ENCODE results near the gene ZBTB40. TPM values are rescaled to one million over a fixed set of nuclear protein-coding genes. Genes with fewer than 3 reads are reported as not detected.

The ZBTB40 gene
- polyA plus RNA-seq, 3 donors, result 1.1 to 17.8 (median 1.3) TPM

GRCh38 chr1:22498463-22498862 is 46.8 kb downstream of the ZBTB40 start:
- H3K27me3 Mint-ChIP-seq (ENCODE audit: low read depth in 3 of 3), result peaks cover 0 to 3% (median 0%) of the 10 kb centered on the region in 3 donors
- no peak overlapping the region for H3K4me3 ChIP-seq (replicated peaks in 1 of 3; ENCODE audit: low read depth in 2 of 3, low read length in 3 of 3)

DNA sequence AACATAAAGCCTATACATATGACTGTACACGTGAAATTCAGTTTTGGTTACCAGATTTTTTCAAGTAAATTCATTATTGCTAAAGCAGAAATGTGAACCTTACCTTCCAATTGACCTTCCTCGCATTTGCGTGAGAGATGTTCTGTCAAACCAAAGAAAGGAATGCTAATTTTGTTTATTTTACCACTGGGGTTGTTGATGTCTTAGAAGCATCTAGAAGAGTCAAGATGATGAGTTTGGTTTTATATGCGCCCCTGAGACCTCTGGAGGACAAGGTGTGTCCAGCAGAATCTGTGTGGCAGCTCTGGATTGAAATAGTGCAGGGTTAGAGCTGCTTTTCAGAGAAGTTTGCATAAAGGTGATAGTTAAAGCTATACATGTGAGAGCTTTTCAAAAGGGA is 48.4 kb downstream of the ZBTB40 start:
- 91% methylated on average over 1 of the region's 4 CpGs for WGBS (ENCODE audit: insufficient coverage)
- H3K4me1 Mint-ChIP-seq, result peaks cover 2% of the 10 kb centered on the region
- Histone ChIP-seq H4K20me1 (ENCODE audit: insufficient read depth, low read length) (peaks cover 3% of the 10 kb centered on the region), H3K27ac (ENCODE audit: low read depth in 1 of 2, low read length in 2 of 2) (no peak overlapping the region), H3K79me2 (ENCODE audit: insufficient read depth, low read length) (no peaks in the 10 kb centered on the region), H3K9me3 (replicated peaks in 1 of 2; ENCODE audit: control insufficient read depth in 1 of 2, insufficient read depth in 1 of 2, low read length in 2 of 2) (no peaks in the 10 kb centered on the region), H2AFZ (ENCODE audit: insufficient read depth, low read depth, low read length, poor library complexity, severe bottlenecking) (no peak overlapping the region), H3K4me1 (ENCODE audit: control insufficient read depth in 1 of 2, insufficient read depth in 2 of 2, low read length in 2 of 2) (peaks cover under 1 to 2% of the 10 kb centered on the region in 2 donors), H3K36me3 (replicated peaks in 1 of 2; ENCODE audit: control insufficient read depth in 1 of 2, insufficient read depth in 2 of 2, low read length in 2 of 2) (peaks cover 11 to 75% of the 10 kb centered on the region in 2 donors), H3K4me3 (replicated peaks in 1 of 3; ENCODE audit: low read depth in 2 of 3, low read length in 3 of 3) (no peak overlapping the region), H3K9ac (ENCODE audit: insufficient read depth, low read length, poor library complexity, severe bottlenecking) (no peak overlapping the region), H3K4me2 (replicated peaks; ENCODE audit: extremely low read depth, low read length, poor library complexity, severe bottlenecking) (no peak overlapping the region), H3K27me3 (ENCODE audit: control insufficient read depth in 2 of 2, insufficient read depth in 2 of 2, low read length in 2 of 2) (no peaks in the 10 kb centered on the region)
- H3K4me3 Mint-ChIP-seq, result no peak overlapping the region
- H3K9me3 Mint-ChIP-seq, result no peaks in the 10 kb centered on the region
- H3K27ac Mint-ChIP-seq, result no peak overlapping the region
- no peak for DNase-seq
- intact Hi-C loops (cut with micrococcal nuclease), result no loop called here
- TF ChIP-seq CTCF (IDR thresholded peaks at IDR 0.05), result no peak
- H3K36me3 Mint-ChIP-seq, result peaks cover 52 to 60% of the 10 kb centered on the region in 2 donors
- peaks cover 0 to 3% (median 0%) of the 10 kb centered on the region in 3 donors for H3K27me3 Mint-ChIP-seq (ENCODE audit: low read depth in 3 of 3)

More at GRCh38 chr1:22498463-22498862, 46.8 kb downstream of the ZBTB40 start:
- Histone ChIP-seq H3K27me3 (ENCODE audit: control insufficient read depth in 2 of 2, insufficient read depth in 2 of 2, low read length in 2 of 2) (no peaks in the 10 kb centered on the region), H3K9me3 (replicated peaks in 1 of 2; ENCODE audit: control insufficient read depth in 1 of 2, insufficient read depth in 1 of 2, low read length in 2 of 2) (no peaks in the 10 kb centered on the region), H3K4me2 (replicated peaks; ENCODE audit: extremely low read depth, low read length, poor library complexity, severe bottlenecking) (no peak overlapping the region), H4K20me1 (ENCODE audit: insufficient read depth, low read length) (peaks cover 3% of the 10 kb centered on the region), H3K79me2 (ENCODE audit: insufficient read depth, low read length) (no peaks in the 10 kb centered on the region), H3K27ac (ENCODE audit: low read depth in 1 of 2, low read length in 2 of 2) (no peak overlapping the region), H3K4me1 (ENCODE audit: control insufficient read depth in 1 of 2, insufficient read depth in 2 of 2, low read length in 2 of 2) (peaks cover 13 to 14% of the 10 kb centered on the region in 2 donors), H3K9ac (ENCODE audit: insufficient read depth, low read length, poor library complexity, severe bottlenecking) (no peak overlapping the region), H2AFZ (ENCODE audit: insufficient read depth, low read depth, low read length, poor library complexity, severe bottlenecking) (no peak overlapping the region), H3K36me3 (replicated peaks in 1 of 2; ENCODE audit: control insufficient read depth in 1 of 2, insufficient read depth in 2 of 2, low read length in 2 of 2) (peaks cover 11 to 65% of the 10 kb centered on the region in 2 donors)
- TF ChIP-seq CTCF (IDR thresholded peaks at IDR 0.05), result no peak
- 100% methylated on average over 1 of the region's 2 CpGs for WGBS (ENCODE audit: insufficient coverage)
- Mint-ChIP-seq H3K4me3 (no peak overlapping the region), H3K36me3 (peaks cover 48 to 58% of the 10 kb centered on the region in 2 donors), H3K9me3 (no peaks in the 10 kb centered on the region), H3K4me1 (peaks cover 18% of the 10 kb centered on the region), H3K27ac (no peak overlapping the region)
- intact Hi-C loops (cut with micrococcal nuclease), result no loop called here
- no peak for DNase-seq
